WTC11 (cell line): Measurements from ENCODE around the gene LEFTY1. TPM values are rescaled to one million over a fixed set of nuclear protein-coding genes. Genes with fewer than 3 reads are reported as not detected.

Experiments used
- ATAC-seq: fragments of 200-7000 bp; cut with Tn5 transposase; 2 replicates; pipeline ENCODE4 v1.10.0; 2021; ENCODE audit warnings: mild to moderate bottlenecking, moderate library complexity
- CTCF ChIA-PET: fragments of 300-600 bp; sonication (Branson Sonifier 250); formaldehyde crosslinking; loops from one replicate; lab custom pipeline; 2021; ENCODE audit warnings: antibody characterized with exemption; lab: Charles Lee
- POLR2A ChIA-PET: fragments of 350-600 bp; sonication (Branson Sonifier 250); formaldehyde crosslinking; loops from one replicate; lab custom pipeline; 2021; ENCODE audit warnings: antibody characterized with exemption; lab: Charles Lee
- DNase-seq: peaks from one replicate; pipeline ENCODE4 v3.0.0; 2021; ENCODE audit warnings: low spot score
- H3K27ac Mint-ChIP-seq: 2 replicates; pipeline ENCODE4 v1.8.0; 2021; ENCODE audit warnings: mixed read lengths
- H3K27me3 Mint-ChIP-seq: 2 replicates; pipeline ENCODE4 v1.8.0; 2021; ENCODE audit warnings: low read depth, mild to moderate bottlenecking, moderate library complexity, mixed read lengths
- H3K36me3 Mint-ChIP-seq: 2 replicates; pipeline ENCODE4 v1.8.0; 2021; ENCODE audit warnings: mixed read lengths
- H3K4me1 Mint-ChIP-seq: 2 replicates; pipeline ENCODE4 v1.8.0; 2022; ENCODE audit warnings: mixed read lengths
- H3K4me3 Mint-ChIP-seq: 2 replicates; pipeline ENCODE4 v1.8.0; 2021; ENCODE audit warnings: mild to moderate bottlenecking, moderate library complexity, mixed read lengths
- H3K9me3 Mint-ChIP-seq: 2 replicates; pipeline ENCODE4 v1.8.0; 2021; ENCODE audit warnings: mixed read lengths
- AFF4 ChIP-seq: sonication (generic); formaldehyde crosslinking; IDR thresholded peaks from 2 replicates; pipeline ENCODE4 v1.8.1; 2023; ENCODE audit warnings: mild to moderate bottlenecking, missing genetic modification reagents, borderline replicate concordance
- ATF1 ChIP-seq: sonication (generic); formaldehyde crosslinking; IDR thresholded peaks from 2 replicates; pipeline ENCODE4 v1.8.1; 2023; ENCODE audit warnings: mild to moderate bottlenecking, moderate library complexity, missing genetic modification reagents
- ATF3 ChIP-seq: sonication (generic); formaldehyde crosslinking; conservative IDR thresholded peaks from 2 replicates; pipeline ENCODE4 v1.8.1; 2022; ENCODE audit warnings: mild to moderate bottlenecking, missing genetic modification reagents
- CREM ChIP-seq: sonication (generic); formaldehyde crosslinking; IDR thresholded peaks from 2 replicates; pipeline ENCODE4 v1.8.1; 2022; ENCODE audit warnings: mild to moderate bottlenecking, missing genetic modification reagents, moderate library complexity
- EMX1 ChIP-seq: fragments of 250-450 bp; sonication (Bioruptor Pico); IDR thresholded peaks from 2 replicates; pipeline ENCODE4 v1.8.0; 2021; ENCODE audit warnings: mild to moderate bottlenecking
- ETV6 ChIP-seq: sonication (generic); formaldehyde crosslinking; IDR thresholded peaks from 2 replicates; pipeline ENCODE4 v1.8.1; 2022; ENCODE audit warnings: mild to moderate bottlenecking, missing genetic modification reagents
- FOXJ3 ChIP-seq: sonication (generic); formaldehyde crosslinking; IDR thresholded peaks from 2 replicates; pipeline ENCODE4 v1.9.0; 2021; ENCODE audit warnings: missing genetic modification reagents, mild to moderate bottlenecking, borderline replicate concordance
- FOXP1 ChIP-seq: sonication (generic); formaldehyde crosslinking; IDR thresholded peaks from 2 replicates; pipeline ENCODE4 v1.8.0; 2022; ENCODE audit warnings: missing genetic modification reagents, mild to moderate bottlenecking, moderate library complexity, borderline replicate concordance
- HMGA2 ChIP-seq: fragments of 250-450 bp; sonication (Bioruptor Pico); IDR thresholded peaks from 2 replicates; pipeline ENCODE4 v1.4.0; 2021; ENCODE audit warnings: mild to moderate bottlenecking, moderate library complexity
- IRF2 ChIP-seq: sonication (generic); formaldehyde crosslinking; IDR thresholded peaks from 2 replicates; pipeline ENCODE4 v1.8.0; 2022; ENCODE audit warnings: low read depth, missing genetic modification reagents, borderline replicate concordance
- JAZF1 ChIP-seq: fragments of 250-450 bp; sonication (Bioruptor Pico); IDR thresholded peaks from 2 replicates; pipeline ENCODE4 v1.9.0; 2021; ENCODE audit warnings: moderate library complexity, mild to moderate bottlenecking, inconsistent platforms
- MLX ChIP-seq: sonication (generic); formaldehyde crosslinking; IDR thresholded peaks from 2 replicates; pipeline ENCODE4 v1.8.1; 2023; ENCODE audit warnings: mild to moderate bottlenecking, missing genetic modification reagents, moderate library complexity
- SMAD3 ChIP-seq: sonication (generic); formaldehyde crosslinking; IDR thresholded peaks from 2 replicates; pipeline ENCODE4 v1.8.0; 2022; ENCODE audit warnings: missing genetic modification reagents, mild to moderate bottlenecking, borderline replicate concordance
- SP1 ChIP-seq: sonication (generic); formaldehyde crosslinking; conservative IDR thresholded peaks from 2 replicates; pipeline ENCODE4 v1.8.1; 2022; ENCODE audit warnings: missing genetic modification reagents
- ZNF232 ChIP-seq: sonication (generic); formaldehyde crosslinking; IDR thresholded peaks from 2 replicates; pipeline ENCODE4 v1.8.0; 2022; ENCODE audit warnings: mild to moderate bottlenecking, missing genetic modification reagents
- ZNF263 ChIP-seq: sonication (generic); formaldehyde crosslinking; IDR thresholded peaks from 2 replicates; pipeline ENCODE4 v1.8.1; 2022; ENCODE audit warnings: low read depth, mild to moderate bottlenecking, moderate library complexity, missing genetic modification reagents
- ZNF396 ChIP-seq: fragments of 250-450 bp; sonication (Bioruptor Pico); IDR thresholded peaks from 2 replicates; pipeline ENCODE4 v1.8.0; 2021; ENCODE audit warnings: mild to moderate bottlenecking, moderate library complexity, borderline replicate concordance
- ZNF423 ChIP-seq: fragments of 250-450 bp; sonication (Bioruptor Pico); IDR thresholded peaks from 2 replicates; pipeline ENCODE4 v2.1.2; 2022; ENCODE audit warnings: mild to moderate bottlenecking, moderate library complexity
- ZNF671 ChIP-seq: fragments of 250-450 bp; sonication (Bioruptor Pico); IDR thresholded peaks from 2 replicates; pipeline ENCODE4 v1.8.0; 2021; ENCODE audit warnings: mild to moderate bottlenecking
- total RNA-seq: library from RNA; stranded (reverse); gene quantifications from 3 replicates; pipeline ENCODE4 v1.2.3, GENCODE V29; 2021
- TF ChIP-seq, protein P1 (sequence below): sonication (generic); formaldehyde crosslinking; IDR thresholded peaks from 2 replicates; pipeline ENCODE4 v1.8.1; 2023; ENCODE audit warnings: mild to moderate bottlenecking, moderate library complexity, missing genetic modification reagents
- TF ChIP-seq, protein P2 (sequence below): sonication (generic); formaldehyde crosslinking; IDR thresholded peaks from 2 replicates; pipeline ENCODE4 v1.8.0; 2023; ENCODE audit warnings: mild to moderate bottlenecking, missing genetic modification reagents
- TF ChIP-seq, protein P3 (sequence below): fragments of 250-450 bp; sonication (Bioruptor Pico); IDR thresholded peaks from 2 replicates; pipeline ENCODE4 v2.1.2; 2022; ENCODE audit warnings: mild to moderate bottlenecking, moderate library complexity
- TF ChIP-seq, protein P4 (sequence below): sonication (generic); formaldehyde crosslinking; IDR thresholded peaks from 2 replicates; pipeline ENCODE4 v1.8.0; 2022; ENCODE audit warnings: mild to moderate bottlenecking, missing genetic modification reagents

LEFTY1 gene
- total RNA-seq, 1 experiment from 2014 or later = 52.9 TPM

- no peaks in the 10 kb centered on the region for H3K27me3 Mint-ChIP-seq
- H3K4me1 Mint-ChIP-seq = peaks cover 13% of the 10 kb centered on the region
- ChIA-PET POLR2A (no interaction called here), CTCF (no interaction called here)
- no peak for TF ChIP-seq CREM (CRISPR knock-in tag)
- TF ChIP-seq ZNF232 (CRISPR knock-in tag) = no peak
- no peak for TF ChIP-seq SMAD3 (CRISPR knock-in tag)
- TF ChIP-seq, protein P1, sequence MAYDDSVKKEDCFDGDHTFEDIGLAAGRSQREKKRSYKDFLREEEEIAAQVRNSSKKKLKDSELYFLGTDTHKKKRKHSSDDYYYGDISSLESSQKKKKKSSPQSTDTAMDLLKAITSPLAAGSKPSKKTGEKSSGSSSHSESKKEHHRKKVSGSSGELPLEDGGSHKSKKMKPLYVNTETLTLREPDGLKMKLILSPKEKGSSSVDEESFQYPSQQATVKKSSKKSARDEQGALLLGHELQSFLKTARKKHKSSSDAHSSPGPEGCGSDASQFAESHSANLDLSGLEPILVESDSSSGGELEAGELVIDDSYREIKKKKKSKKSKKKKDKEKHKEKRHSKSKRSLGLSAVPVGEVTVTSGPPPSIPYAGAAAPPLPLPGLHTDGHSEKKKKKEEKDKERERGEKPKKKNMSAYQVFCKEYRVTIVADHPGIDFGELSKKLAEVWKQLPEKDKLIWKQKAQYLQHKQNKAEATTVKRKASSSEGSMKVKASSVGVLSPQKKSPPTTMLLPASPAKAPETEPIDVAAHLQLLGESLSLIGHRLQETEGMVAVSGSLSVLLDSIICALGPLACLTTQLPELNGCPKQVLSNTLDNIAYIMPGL (CRISPR knock-in tag) = no peak
- no peak for TF ChIP-seq HMGA2 (CRISPR knock-in tag)
- no peak for TF ChIP-seq ATF3 (CRISPR knock-in tag)
- TF ChIP-seq IRF2 = no peak
- no peak for TF ChIP-seq ZNF396 (CRISPR knock-in tag)
- TF ChIP-seq FOXJ3 (CRISPR knock-in tag) = no peak
- no peak for TF ChIP-seq JAZF1
- TF ChIP-seq MLX (CRISPR knock-in tag) = no peak
- no peak for TF ChIP-seq ZNF423 (CRISPR knock-in tag)
- TF ChIP-seq FOXP1 = no peak
- no peak for TF ChIP-seq ATF1
- TF ChIP-seq, protein P2, sequence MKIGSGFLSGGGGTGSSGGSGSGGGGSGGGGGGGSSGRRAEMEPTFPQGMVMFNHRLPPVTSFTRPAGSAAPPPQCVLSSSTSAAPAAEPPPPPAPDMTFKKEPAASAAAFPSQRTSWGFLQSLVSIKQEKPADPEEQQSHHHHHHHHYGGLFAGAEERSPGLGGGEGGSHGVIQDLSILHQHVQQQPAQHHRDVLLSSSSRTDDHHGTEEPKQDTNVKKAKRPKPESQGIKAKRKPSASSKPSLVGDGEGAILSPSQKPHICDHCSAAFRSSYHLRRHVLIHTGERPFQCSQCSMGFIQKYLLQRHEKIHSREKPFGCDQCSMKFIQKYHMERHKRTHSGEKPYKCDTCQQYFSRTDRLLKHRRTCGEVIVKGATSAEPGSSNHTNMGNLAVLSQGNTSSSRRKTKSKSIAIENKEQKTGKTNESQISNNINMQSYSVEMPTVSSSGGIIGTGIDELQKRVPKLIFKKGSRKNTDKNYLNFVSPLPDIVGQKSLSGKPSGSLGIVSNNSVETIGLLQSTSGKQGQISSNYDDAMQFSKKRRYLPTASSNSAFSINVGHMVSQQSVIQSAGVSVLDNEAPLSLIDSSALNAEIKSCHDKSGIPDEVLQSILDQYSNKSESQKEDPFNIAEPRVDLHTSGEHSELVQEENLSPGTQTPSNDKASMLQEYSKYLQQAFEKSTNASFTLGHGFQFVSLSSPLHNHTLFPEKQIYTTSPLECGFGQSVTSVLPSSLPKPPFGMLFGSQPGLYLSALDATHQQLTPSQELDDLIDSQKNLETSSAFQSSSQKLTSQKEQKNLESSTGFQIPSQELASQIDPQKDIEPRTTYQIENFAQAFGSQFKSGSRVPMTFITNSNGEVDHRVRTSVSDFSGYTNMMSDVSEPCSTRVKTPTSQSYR (CRISPR knock-in tag) = no peak
- TF ChIP-seq ZNF671 (CRISPR knock-in tag) = no peak
- no peak overlapping the region for H3K27ac Mint-ChIP-seq
- no peak for DNase-seq
- H3K4me3 Mint-ChIP-seq = no peak overlapping the region
- H3K9me3 Mint-ChIP-seq = no peaks in the 10 kb centered on the region
- H3K36me3 Mint-ChIP-seq = no peaks in the 10 kb centered on the region
- no peak for ATAC-seq
Measured at GRCh38 chr1:225928186-225929175, 39.5 kb upstream of the LEFTY1 start.

- no peak for DNase-seq
- no peak for TF ChIP-seq ZNF396 (CRISPR knock-in tag)
- TF ChIP-seq AFF4 = no peak
- TF ChIP-seq ETV6 (CRISPR knock-in tag) = no peak
- TF ChIP-seq, protein P3, sequence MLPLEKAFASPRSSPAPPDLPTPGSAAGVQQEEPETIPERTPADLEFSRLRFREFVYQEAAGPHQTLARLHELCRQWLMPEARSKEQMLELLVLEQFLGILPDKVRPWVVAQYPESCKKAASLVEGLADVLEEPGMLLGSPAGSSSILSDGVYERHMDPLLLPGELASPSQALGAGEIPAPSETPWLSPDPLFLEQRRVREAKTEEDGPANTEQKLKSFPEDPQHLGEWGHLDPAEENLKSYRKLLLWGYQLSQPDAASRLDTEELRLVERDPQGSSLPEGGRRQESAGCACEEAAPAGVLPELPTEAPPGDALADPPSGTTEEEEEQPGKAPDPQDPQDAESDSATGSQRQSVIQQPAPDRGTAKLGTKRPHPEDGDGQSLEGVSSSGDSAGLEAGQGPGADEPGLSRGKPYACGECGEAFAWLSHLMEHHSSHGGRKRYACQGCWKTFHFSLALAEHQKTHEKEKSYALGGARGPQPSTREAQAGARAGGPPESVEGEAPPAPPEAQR (CRISPR knock-in tag) = no peak
- no peak for TF ChIP-seq SP1 (CRISPR knock-in tag)
- no peak for TF ChIP-seq ZNF263 (CRISPR knock-in tag)
- TF ChIP-seq IRF2 = no peak
- TF ChIP-seq, protein P4, sequence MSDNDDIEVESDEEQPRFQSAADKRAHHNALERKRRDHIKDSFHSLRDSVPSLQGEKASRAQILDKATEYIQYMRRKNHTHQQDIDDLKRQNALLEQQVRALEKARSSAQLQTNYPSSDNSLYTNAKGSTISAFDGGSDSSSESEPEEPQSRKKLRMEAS = no peak
- no peak for TF ChIP-seq EMX1 (CRISPR knock-in tag)
Measured at GRCh38 chr1:225926551-225927113, 37.7 kb upstream of the LEFTY1 start.

More at GRCh38 chr1:225926551-225927113, 37.7 kb upstream of the LEFTY1 start:
- Mint-ChIP-seq H3K4me3 (no peak overlapping the region), H3K36me3 (peaks cover 10% of the 10 kb centered on the region), H3K4me1 (peaks cover 23% of the 10 kb centered on the region), H3K27me3 (no peaks in the 10 kb centered on the region), H3K27ac (peak overlapping the region; percentile 53; the same call in 1 of the 2 replicates), H3K9me3 (no peaks in the 10 kb centered on the region)
- ChIA-PET CTCF (interaction anchor here (0.9 to 1.4 kb wide), 4 partner anchors 11 to 36 kb away, joined by 3 to 6 read pairs (median 4); no protein-coding TSS in a partner anchor), POLR2A (interaction anchor here (1.0 kb wide), 1 partner anchor 14 kb away, joined by 3 read pairs; no protein-coding TSS in a partner anchor)
- no peak for ATAC-seq
